GM18502 (cell line): ENCODE results near the gene CFI.

Experiments used
- ATAC-seq: cut with Tn5 transposase; IDR thresholded peaks from one replicate; pipeline ENCODE4 v1.9.1; 2021; ENCODE audit warnings: mild to moderate bottlenecking; ENCODE audit not compliant: unreplicated experiment, poor library complexity

CFI gene

DNA sequence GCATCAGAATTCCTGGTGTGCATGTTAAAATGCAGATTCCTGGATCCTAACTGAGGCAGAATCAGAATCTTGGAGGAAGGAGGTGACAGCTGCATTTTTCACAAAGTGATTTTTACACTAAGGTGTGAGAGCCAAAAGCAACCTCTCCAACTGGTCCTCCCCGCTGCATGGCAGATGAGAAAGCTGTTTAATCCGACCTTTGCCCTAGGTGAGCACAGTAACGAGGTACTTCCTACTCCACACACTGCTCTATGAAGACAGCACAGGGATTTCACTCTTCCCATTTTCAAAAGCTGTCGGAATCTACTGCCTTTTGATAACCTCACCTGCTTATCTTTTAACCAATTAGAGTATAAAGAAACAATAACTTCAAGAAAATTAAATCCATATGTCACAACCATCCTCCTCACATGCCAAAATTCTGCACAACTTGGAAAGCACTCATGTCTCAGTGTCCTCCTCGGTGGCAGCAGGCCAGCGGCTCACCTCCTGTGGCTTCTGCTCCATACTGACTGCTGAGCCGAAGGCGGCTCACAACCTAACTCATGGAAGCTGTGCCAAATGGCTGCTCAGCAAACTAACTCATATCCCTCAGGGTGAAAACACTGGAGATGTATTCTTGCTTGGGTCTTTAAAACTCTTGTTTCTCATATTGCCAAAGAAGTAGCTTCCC is 102.1 kb downstream of the CFI start:
- ATAC-seq: no peak

- no peak for ATAC-seq
Observed at GRCh38 chr4:109698656-109699055, 103.1 kb downstream of the CFI start.

DNA sequence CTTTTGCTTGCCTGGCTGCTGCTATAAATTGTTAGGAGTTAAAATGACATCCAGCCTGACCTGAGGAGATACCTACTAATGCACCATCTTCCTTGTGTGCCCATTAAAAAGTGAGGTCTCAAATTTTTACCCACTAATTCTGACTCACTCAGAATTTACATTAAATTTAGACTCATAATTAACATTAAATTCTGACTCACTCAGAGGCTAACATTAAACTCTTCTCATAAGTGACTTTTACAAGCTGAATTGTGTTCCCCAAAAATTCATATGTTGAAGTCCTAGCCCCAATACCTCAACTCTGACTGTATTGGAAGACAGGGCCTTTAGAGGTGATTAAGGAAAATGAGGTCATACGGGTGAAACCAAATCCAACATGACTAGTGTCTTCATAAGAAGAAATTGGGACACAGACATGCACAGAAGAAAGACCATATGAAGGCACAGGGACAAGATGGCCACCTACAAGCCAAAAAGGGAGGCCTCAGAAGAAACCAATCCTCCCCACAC is 110.3 kb downstream of the CFI start:
- ATAC-seq: peak; percentile 6
